Neuronal stem cell (in vitro differentiated cells): Measurements from ENCODE around the gene TP63.

ENCODE experiments used
- DNase-seq: peaks from one replicate; pipeline ENCODE4 v3.0.0-alpha.2; 2013; ENCODE audit warnings: low spot score
- H2AFZ ChIP-seq: one replicate; pipeline ENCODE4 v1.6.1; 2013; ENCODE audit warnings: mild to moderate bottlenecking, low read length, inconsistent platforms
- H2AK5ac ChIP-seq: 2 replicates; pipeline ENCODE4 v1.6.1; 2013; ENCODE audit warnings: low read depth, mild to moderate bottlenecking, inconsistent platforms, low read length, moderate library complexity, mixed read lengths
- H2BK120ac ChIP-seq: 2 replicates; pipeline ENCODE4 v1.6.1; 2013; ENCODE audit warnings: low read depth, mild to moderate bottlenecking, inconsistent platforms, low read length, moderate library complexity, mixed read lengths
- H2BK12ac ChIP-seq: one replicate; pipeline ENCODE4 v1.6.1; 2013; ENCODE audit warnings: low read length, inconsistent platforms
- H2BK15ac ChIP-seq: 2 replicates; pipeline ENCODE4 v1.6.1; 2013; ENCODE audit warnings: mild to moderate bottlenecking, low read length, inconsistent platforms, mixed read lengths
- H2BK5ac ChIP-seq: one replicate; pipeline ENCODE4 v1.6.1; 2013; ENCODE audit warnings: inconsistent platforms, mild to moderate bottlenecking, low read length, moderate library complexity
- H3K14ac ChIP-seq: one replicate; pipeline ENCODE4 v1.6.1; 2013; ENCODE audit warnings: low read length, inconsistent platforms
- H3K18ac ChIP-seq: 2 replicates; pipeline ENCODE4 v1.6.1; 2013; ENCODE audit warnings: low read length, inconsistent platforms
- H3K23ac ChIP-seq: 2 replicates; pipeline ENCODE4 v1.6.1; 2013; ENCODE audit warnings: low read depth, mild to moderate bottlenecking, mixed read lengths, low read length, inconsistent platforms; ENCODE audit not compliant: poor library complexity
- H3K27ac ChIP-seq: replicated peaks from 3 replicates; pipeline ENCODE4 v1.5.1; 2013; ENCODE audit warnings: low read length, inconsistent platforms
- H3K27me3 ChIP-seq, 3 experiments: 2 replicates each; pipeline ENCODE4 v1.6.1; 2013; ENCODE audit warnings: low read length in 3 of 3, mild to moderate bottlenecking in 2 of 3, inconsistent platforms in 1 of 3, low read depth in 1 of 3, mixed read lengths in 1 of 3, moderate library complexity in 1 of 3; ENCODE audit not compliant: control insufficient read depth in 3 of 3, insufficient read depth in 3 of 3
- H3K36me3 ChIP-seq, 2 donors: replicated peaks in 1 of 2; 2 replicates each; pipeline ENCODE4 v1.6.1; 2013; ENCODE audit warnings: low read length in 2 of 2; ENCODE audit not compliant: control insufficient read depth in 2 of 2, insufficient read depth in 2 of 2
- H3K4ac ChIP-seq: 2 replicates; pipeline ENCODE4 v1.6.1; 2013; ENCODE audit warnings: inconsistent platforms, mild to moderate bottlenecking, low read length, moderate library complexity
- H3K4me1 ChIP-seq, 2 donors: 1 replicate in 1 of 2; 2 replicates in 1 of 2; pipeline ENCODE4 v1.6.1; 2013; ENCODE audit warnings: low read length in 2 of 2, low read depth in 1 of 2; ENCODE audit not compliant: control insufficient read depth in 2 of 2, insufficient read depth in 1 of 2
- H3K4me2 ChIP-seq: one replicate; pipeline ENCODE4 v1.6.1; 2013; ENCODE audit warnings: mild to moderate bottlenecking, low read length, inconsistent platforms; ENCODE audit not compliant: insufficient read depth, poor library complexity, severe bottlenecking
- H3K4me3 ChIP-seq, 2 donors: 2 replicates each; pipeline ENCODE4 v1.5.1; 2013; ENCODE audit warnings: low read length in 2 of 2, mild to moderate bottlenecking in 2 of 2, inconsistent platforms in 1 of 2, moderate library complexity in 1 of 2
- H3K79me1 ChIP-seq: one replicate; pipeline ENCODE4 v1.6.1; 2013; ENCODE audit warnings: low read depth, mild to moderate bottlenecking, inconsistent platforms, low read length, moderate library complexity
- H3K9ac ChIP-seq: one replicate; pipeline ENCODE4 v1.6.1; 2013; ENCODE audit warnings: mild to moderate bottlenecking, low read depth, low read length, inconsistent platforms; ENCODE audit not compliant: poor library complexity
- H3K9me3 ChIP-seq, 2 donors: replicated peaks in 1 of 2; 2 replicates each; pipeline versions ENCODE3 to v1.6.1; 2013; ENCODE audit warnings: low read length in 2 of 2, mild to moderate bottlenecking in 2 of 2, inconsistent platforms in 1 of 2, low read depth in 1 of 2, mixed read lengths in 1 of 2, moderate library complexity in 1 of 2; ENCODE audit not compliant: control insufficient read depth in 2 of 2, insufficient read depth in 1 of 2
- H4K8ac ChIP-seq: one replicate; pipeline ENCODE4 v1.6.1; 2013; ENCODE audit warnings: low read depth, mild to moderate bottlenecking, inconsistent platforms, low read length, moderate library complexity
- H4K91ac ChIP-seq: one replicate; pipeline ENCODE4 v1.6.1; 2013; ENCODE audit warnings: low read length, low read depth, mild to moderate bottlenecking, inconsistent platforms; ENCODE audit not compliant: poor library complexity
- WGBS, 2 donors: extraction: QIAGEN DNeasy Blood & Tissue Kit; methylation state at CpG; one replicate each; pipeline ENCODE4 v1.1.7; 2013; ENCODE audit warnings: missing lambda C conversion rate in 2 of 2, mixed read lengths in 1 of 2; ENCODE audit not compliant: insufficient read length in 2 of 2, insufficient replicate concordance in 1 of 2; ENCODE audit errors: extremely low coverage in 2 of 2; 5-methylcytosine and 5-hydroxymethylcytosine counted together

The TP63 gene

DNA sequence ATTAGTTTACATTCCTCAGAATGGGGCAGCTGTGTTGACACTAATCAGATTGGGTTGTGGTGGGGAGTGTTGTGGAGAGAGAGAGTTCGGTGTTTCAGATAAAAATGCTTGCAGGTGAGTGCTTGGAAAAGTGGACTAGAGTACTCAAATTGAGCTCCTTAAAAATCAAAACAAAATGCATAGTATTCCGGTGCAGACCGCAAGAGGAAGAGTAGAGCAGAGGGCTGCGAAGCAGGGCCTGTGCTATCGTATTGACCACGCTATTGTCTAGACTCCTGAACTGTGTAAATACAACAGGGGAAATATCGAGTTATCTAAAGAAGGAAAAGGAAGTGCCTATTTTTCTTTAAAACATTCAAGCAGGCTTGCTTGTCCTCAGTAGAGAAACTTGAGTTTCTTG is 159.5 kb downstream of the TP63 start:
- no CpG with 5 or more reads among the region's 7 CpGs for WGBS, 2 donors
- no peak overlapping the region for H3K4me3 ChIP-seq
- no peak for DNase-seq

DNA sequence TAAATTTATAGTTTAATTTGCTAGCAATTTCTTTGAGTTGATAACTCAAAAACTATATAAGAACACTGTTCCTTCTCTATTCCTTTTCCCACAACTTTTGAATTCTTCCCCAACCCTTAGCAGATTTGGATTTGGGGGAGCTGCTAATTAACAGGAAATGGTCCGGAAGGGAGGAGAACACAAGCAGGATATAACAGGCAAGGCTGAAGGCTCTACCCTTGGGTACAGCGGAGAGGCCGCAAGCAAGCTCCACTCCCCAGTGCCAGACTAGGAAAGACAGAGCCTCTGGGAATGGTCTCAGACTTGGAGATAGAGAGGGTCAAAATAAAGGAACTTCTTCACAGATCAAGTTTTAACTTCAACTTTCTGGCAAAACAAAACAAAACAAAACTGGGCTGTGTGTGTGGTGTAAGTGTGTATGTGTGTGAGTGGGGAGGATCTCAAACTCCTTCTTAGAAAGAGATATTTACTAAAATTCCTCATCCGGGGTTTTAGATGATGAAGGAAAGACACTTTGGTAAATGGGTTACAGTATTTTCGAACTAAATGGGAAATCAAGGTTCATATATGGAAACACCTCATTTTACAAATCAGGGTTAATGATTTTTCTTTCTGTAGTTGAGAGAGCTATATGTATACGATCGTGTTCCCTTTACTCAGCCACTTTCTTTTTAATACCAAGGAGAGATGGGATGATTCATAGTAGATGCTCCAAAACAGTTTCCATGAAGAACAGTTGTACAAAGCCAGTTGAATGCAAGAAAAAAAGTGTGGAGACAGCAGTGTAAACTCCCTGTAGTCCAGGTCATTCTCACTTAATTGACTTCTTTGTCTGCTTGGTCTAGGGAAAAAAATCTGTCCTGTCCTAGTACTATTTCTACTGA is 161.1 kb downstream of the TP63 start:
- WGBS, 2 donors = no CpG with 5 or more reads among the region's 7 CpGs
- Histone ChIP-seq H2BK12ac (no peak overlapping the region), H3K9ac (no peak overlapping the region), H3K36me3 (no peaks in the 10 kb centered on the region), H2BK5ac (no peak overlapping the region), H4K8ac (no peak overlapping the region), H3K27ac (no peak overlapping the region), H3K4me2 (no peak overlapping the region), H2AFZ (no peak overlapping the region), H3K27me3 (peaks cover 0 to 29% (median 0%) of the 10 kb centered on the region in 3 experiments), H3K79me1 (no peaks in the 10 kb centered on the region), H3K4me1 (peaks cover 0 to 2% of the 10 kb centered on the region in 2 donors), H3K14ac (no peak overlapping the region), H3K18ac (no peak overlapping the region), H2BK15ac (no peak overlapping the region), H2AK5ac (no peak overlapping the region), H2BK120ac (no peak overlapping the region), H3K4me3 (no peak overlapping the region), H3K4ac (no peak overlapping the region), H3K9me3 (no peaks in the 10 kb centered on the region), H3K23ac (no peak overlapping the region), H4K91ac (no peak overlapping the region)
- no peak for DNase-seq

More for the DNA sequence above, 159.5 kb downstream of the TP63 start:
- H2AK5ac ChIP-seq = no peak overlapping the region
- no peak overlapping the region for H2BK15ac ChIP-seq
- no peak overlapping the region for H2BK12ac ChIP-seq
- no peak overlapping the region for H2BK5ac ChIP-seq
- H3K4ac ChIP-seq = no peak overlapping the region
- no peaks in the 10 kb centered on the region for H3K36me3 ChIP-seq
- H2AFZ ChIP-seq = no peak overlapping the region
- H3K23ac ChIP-seq = no peak overlapping the region
- H3K9me3 ChIP-seq = no peaks in the 10 kb centered on the region
- H3K18ac ChIP-seq = no peak overlapping the region
- no peak overlapping the region for H4K8ac ChIP-seq
- H3K4me2 ChIP-seq = no peak overlapping the region
- no peak overlapping the region for H2BK120ac ChIP-seq
- H3K4me1 ChIP-seq = peaks cover 0 to 2% of the 10 kb centered on the region in 2 donors
- H3K27me3 ChIP-seq = peaks cover 0 to 27% (median 0%) of the 10 kb centered on the region in 3 experiments
- no peak overlapping the region for H3K14ac ChIP-seq
- H3K27ac ChIP-seq = no peak overlapping the region
- H3K9ac ChIP-seq = no peak overlapping the region
- H4K91ac ChIP-seq = no peak overlapping the region
- H3K79me1 ChIP-seq = no peaks in the 10 kb centered on the region

- Histone ChIP-seq H3K23ac (no peak overlapping the region), H3K36me3 (no peaks in the 10 kb centered on the region), H3K27me3 (peaks cover 0 to 52% (median 2%) of the 10 kb centered on the region in 3 experiments), H3K4me1 (peaks cover 0 to 7% of the 10 kb centered on the region in 2 donors), H2BK15ac (no peak overlapping the region), H3K4me3 (no peak overlapping the region), H3K14ac (no peak overlapping the region), H4K91ac (no peak overlapping the region), H3K27ac (no peak overlapping the region), H3K18ac (no peak overlapping the region), H2BK12ac (no peak overlapping the region), H4K8ac (no peak overlapping the region), H3K9me3 (no peaks in the 10 kb centered on the region), H3K79me1 (no peaks in the 10 kb centered on the region), H3K4ac (no peak overlapping the region), H3K9ac (no peak overlapping the region), H2AFZ (no peak overlapping the region), H3K4me2 (no peak overlapping the region), H2AK5ac (no peak overlapping the region), H2BK5ac (no peak overlapping the region), H2BK120ac (no peak overlapping the region)
- no peak for DNase-seq
- WGBS, 2 donors = no CpG with 5 or more reads among the region's 3 CpGs
Observed at GRCh38 chr3:189794518-189794917, 163.3 kb downstream of the TP63 start.

- H4K91ac ChIP-seq = no peak overlapping the region
- no CpG with 5 or more reads among the region's 5 CpGs for WGBS, 2 donors
- H2BK5ac ChIP-seq = no peak overlapping the region
- no peak overlapping the region for H3K9ac ChIP-seq
- H2AFZ ChIP-seq = no peak overlapping the region
- H4K8ac ChIP-seq = no peak overlapping the region
- no peaks in the 10 kb centered on the region for H3K79me1 ChIP-seq
- no peak overlapping the region for H2AK5ac ChIP-seq
- H3K23ac ChIP-seq = no peak overlapping the region
- no peaks in the 10 kb centered on the region for H3K9me3 ChIP-seq
- H3K18ac ChIP-seq = no peak overlapping the region
- no peak overlapping the region for H3K4me3 ChIP-seq
- H3K36me3 ChIP-seq = no peaks in the 10 kb centered on the region
- H3K14ac ChIP-seq = no peak overlapping the region
- H3K27ac ChIP-seq = no peak overlapping the region
- H3K4ac ChIP-seq = no peak overlapping the region
- DNase-seq = no peak
- no peak overlapping the region for H2BK120ac ChIP-seq
- peaks cover 0 to 59% (median 5%) of the 10 kb centered on the region in 3 experiments for H3K27me3 ChIP-seq
- no peak overlapping the region for H3K4me2 ChIP-seq
- H3K4me1 ChIP-seq = peaks cover 0 to 5% of the 10 kb centered on the region in 2 donors
- no peak overlapping the region for H2BK15ac ChIP-seq
- no peak overlapping the region for H2BK12ac ChIP-seq
Observed at GRCh38 chr3:189797103-189797750, 166.0 kb downstream of the TP63 start.
